Gastroesophageal sphincter (tissue), 4 donors: ENCODE data around the gene DHCR7. TPM values are rescaled to one million over a fixed set of nuclear protein-coding genes. Genes with fewer than 3 reads are reported as not detected.

Source experiments
- ATAC-seq: fragments of 150-250 bp; one replicate; pipeline ENCODE4 v1.9.1; 2016; ENCODE audit warnings: mild to moderate bottlenecking, moderate library complexity
- H3K27ac ChIP-seq, 4 donors: fragments of 200-600 bp; sonication (generic) in 3 of 4; 1 replicate in 3 of 4; 2 replicates in 1 of 4; pipeline ENCODE4 v1.5.1; 2016 to 2019
- H3K27me3 ChIP-seq: fragments of 200-600 bp; sonication (generic); one replicate; pipeline ENCODE4 v1.5.1; 2019
- H3K36me3 ChIP-seq, 2 donors: fragments of 200-600 bp; sonication (generic); one replicate each; pipeline ENCODE4 v1.5.1; 2019; ENCODE audit warnings: control low read depth in 1 of 2
- H3K4me1 ChIP-seq, 3 donors: fragments of 200-600 bp; sonication (generic); 1 replicate in 2 of 3; 2 replicates in 1 of 3; pipeline ENCODE4 v1.5.1; 2016 to 2019; ENCODE audit warnings: control low read depth in 2 of 3
- H3K4me3 ChIP-seq, 2 donors: fragments of 200-600 bp; sonication (generic); one replicate each; pipeline ENCODE4 v1.5.1; 2019; ENCODE audit warnings: mild to moderate bottlenecking in 1 of 2, moderate library complexity in 1 of 2
- H3K9me3 ChIP-seq, 3 donors: fragments of 200-600 bp; sonication (generic); one replicate each; pipeline ENCODE4 v1.5.1; 2017 to 2019; ENCODE audit warnings: control low read depth in 2 of 3
- EP300 ChIP-seq: sonication (generic); formaldehyde crosslinking; IDR thresholded peaks from one replicate; pipeline ENCODE4 v1.6.1; 2017; ENCODE audit warnings: antibody characterized with exemption, mild to moderate bottlenecking
- POLR2A ChIP-seq, 2 donors: fragments of 450-650 bp; IDR thresholded peaks; one replicate each; pipeline ENCODE4 v1.6.1; 2017; ENCODE audit warnings: antibody characterized with exemption in 2 of 2, mild to moderate bottlenecking in 2 of 2, moderate library complexity in 1 of 2
- POLR2AphosphoS5 ChIP-seq: sonication (generic); formaldehyde crosslinking; IDR thresholded peaks from one replicate; pipeline ENCODE4 v1.6.1; 2017; ENCODE audit warnings: antibody characterized with exemption
- WGBS, 2 donors: methylation state at CpG; one replicate each; pipeline ENCODE4 v1.1.5; 2018; ENCODE audit warnings: low coverage in 1 of 2; 5-methylcytosine and 5-hydroxymethylcytosine counted together
- total RNA-seq, 4 donors: library from RNA; depleted of rRNA; stranded (reverse); fragments of >200 nt; gene quantifications; one replicate each; pipeline ENCODE4 v1.1.0, GENCODE V29; 2016
- TF ChIP-seq, protein P1 (sequence below), 4 experiments: fragments of 200-600 bp in 2 of 4; fragments of 450-650 bp in 2 of 4; sonication (generic) in 1 of 4; IDR thresholded peaks; one replicate each; pipeline ENCODE4 v1.5.1; 2017 to 2019; ENCODE audit warnings: antibody characterized with exemption in 4 of 4, mild to moderate bottlenecking in 2 of 4, moderate library complexity in 2 of 4

Gene DHCR7
- total RNA-seq, 4 donors from 2014 or later: 5.0 to 10.3 (median 8.0) TPM

DNA sequence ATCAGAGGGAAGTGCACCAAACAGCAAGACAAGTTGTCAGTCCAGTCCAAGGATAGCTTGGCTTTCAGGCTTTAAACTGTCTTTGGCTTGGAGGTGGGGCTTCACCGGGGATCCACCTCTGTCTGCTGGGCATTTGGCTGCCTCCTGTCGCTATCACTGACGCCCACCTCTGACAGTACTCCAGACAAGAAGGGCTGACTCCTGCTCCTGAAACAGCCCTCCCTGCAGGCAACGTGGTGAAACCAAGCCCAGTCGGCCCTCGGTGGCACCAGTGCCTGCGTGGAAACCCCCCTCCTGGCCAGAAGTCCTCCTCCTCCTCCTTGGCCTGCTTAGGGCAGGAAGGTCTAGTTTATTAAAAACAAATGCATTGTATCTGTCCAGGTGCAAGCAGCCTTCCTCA is 16.9 kb downstream of the DHCR7 start:
- peaks cover 0 to 5% (median 0%) of the 10 kb centered on the region in 3 donors for H3K4me1 ChIP-seq
- 37% methylated on average over 4 of the region's 7 CpGs; no CpG with 5 or more reads in 1 of the 2 donors for WGBS, 2 donors
- H3K4me3 ChIP-seq: no peak overlapping the region
- no peak for TF ChIP-seq POLR2AphosphoS5
- TF ChIP-seq, protein P1, sequence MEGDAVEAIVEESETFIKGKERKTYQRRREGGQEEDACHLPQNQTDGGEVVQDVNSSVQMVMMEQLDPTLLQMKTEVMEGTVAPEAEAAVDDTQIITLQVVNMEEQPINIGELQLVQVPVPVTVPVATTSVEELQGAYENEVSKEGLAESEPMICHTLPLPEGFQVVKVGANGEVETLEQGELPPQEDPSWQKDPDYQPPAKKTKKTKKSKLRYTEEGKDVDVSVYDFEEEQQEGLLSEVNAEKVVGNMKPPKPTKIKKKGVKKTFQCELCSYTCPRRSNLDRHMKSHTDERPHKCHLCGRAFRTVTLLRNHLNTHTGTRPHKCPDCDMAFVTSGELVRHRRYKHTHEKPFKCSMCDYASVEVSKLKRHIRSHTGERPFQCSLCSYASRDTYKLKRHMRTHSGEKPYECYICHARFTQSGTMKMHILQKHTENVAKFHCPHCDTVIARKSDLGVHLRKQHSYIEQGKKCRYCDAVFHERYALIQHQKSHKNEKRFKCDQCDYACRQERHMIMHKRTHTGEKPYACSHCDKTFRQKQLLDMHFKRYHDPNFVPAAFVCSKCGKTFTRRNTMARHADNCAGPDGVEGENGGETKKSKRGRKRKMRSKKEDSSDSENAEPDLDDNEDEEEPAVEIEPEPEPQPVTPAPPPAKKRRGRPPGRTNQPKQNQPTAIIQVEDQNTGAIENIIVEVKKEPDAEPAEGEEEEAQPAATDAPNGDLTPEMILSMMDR (IDR thresholded peaks at IDR 0.05): no peak
- no peak for TF ChIP-seq POLR2A (IDR thresholded peaks at IDR 0.05)
- no peak for TF ChIP-seq EP300
- no peak for ATAC-seq
- H3K27ac ChIP-seq: no peak overlapping the region
- H3K36me3 ChIP-seq: peaks cover 0 to 18% of the 10 kb centered on the region in 2 donors
- H3K9me3 ChIP-seq: peaks cover 0 to 13% (median 0%) of the 10 kb centered on the region in 3 donors
- H3K27me3 ChIP-seq: no peaks in the 10 kb centered on the region

DNA sequence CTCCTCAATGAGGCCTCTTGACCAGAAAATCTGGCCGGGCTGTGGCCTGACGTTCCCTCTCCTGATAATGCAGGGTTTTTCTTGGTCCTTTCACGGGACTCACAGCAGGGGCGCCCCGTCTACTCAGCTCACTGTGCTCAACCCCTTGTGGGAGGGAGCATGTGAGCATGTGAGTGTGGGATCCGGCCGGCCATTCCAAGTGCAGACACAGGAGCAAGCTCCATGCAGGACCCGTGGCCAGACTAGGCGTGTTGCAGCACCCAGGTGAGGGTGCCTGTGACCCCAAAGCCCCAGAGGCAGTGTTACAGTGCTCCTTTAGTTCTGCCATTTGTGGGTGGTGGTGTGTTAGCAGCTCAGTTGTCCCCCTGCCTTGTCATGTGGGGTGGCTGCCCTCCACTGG is 18.0 kb downstream of the DHCR7 start:
- H3K27ac ChIP-seq: no peak overlapping the region
- ATAC-seq: no peak
- no peaks in the 10 kb centered on the region for H3K27me3 ChIP-seq
- TF ChIP-seq POLR2A (IDR thresholded peaks at IDR 0.05) (no peak), POLR2AphosphoS5 (no peak), EP300 (no peak)
- TF ChIP-seq, protein P1 (IDR thresholded peaks at IDR 0.05): no peak
- H3K9me3 ChIP-seq: peaks cover 0 to 13% (median 0%) of the 10 kb centered on the region in 3 donors
- H3K36me3 ChIP-seq: peaks cover 0 to 9% of the 10 kb centered on the region in 2 donors
- H3K4me3 ChIP-seq: no peak overlapping the region
- H3K4me1 ChIP-seq: peaks cover 0 to 5% (median 0%) of the 10 kb centered on the region in 3 donors
- WGBS, 2 donors: 92% methylated on average over 7 of the region's 9 CpGs; no CpG with 5 or more reads in 1 of the 2 donors

DNA sequence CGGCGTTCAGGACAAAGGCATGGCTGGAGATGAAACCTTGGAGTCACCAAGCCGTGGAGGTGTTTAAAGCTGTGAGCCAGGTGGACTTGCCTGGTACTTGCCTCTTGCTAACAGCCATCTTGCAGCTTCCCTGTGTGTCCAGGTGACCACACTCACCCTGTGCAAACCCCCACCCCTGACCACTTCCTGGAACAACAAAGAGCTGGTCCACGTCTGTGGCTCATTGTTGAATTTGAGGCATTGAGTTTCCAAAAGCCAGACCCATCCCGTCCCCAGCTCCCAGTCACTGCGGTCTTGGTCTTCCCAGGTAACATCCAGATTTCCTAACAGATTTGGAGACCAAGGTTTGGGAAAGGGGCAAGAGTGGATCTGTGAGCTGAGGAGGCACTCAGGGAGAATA is 18.5 kb downstream of the DHCR7 start:
- WGBS, 2 donors: 93% methylated on average over 5 of the region's 6 CpGs; no CpG with 5 or more reads in 1 of the 2 donors
- no peak overlapping the region for H3K4me3 ChIP-seq
- TF ChIP-seq POLR2A (IDR thresholded peaks at IDR 0.05) (no peak), POLR2AphosphoS5 (no peak), EP300 (no peak)
- TF ChIP-seq, protein P1 (IDR thresholded peaks at IDR 0.05): no peak
- H3K9me3 ChIP-seq: peaks cover 0 to 13% (median 0%) of the 10 kb centered on the region in 3 donors
- no peak overlapping the region for H3K27ac ChIP-seq
- no peaks in the 10 kb centered on the region for H3K27me3 ChIP-seq
- peaks cover 0 to 5% (median 0%) of the 10 kb centered on the region in 3 donors for H3K4me1 ChIP-seq
- H3K36me3 ChIP-seq: peaks cover 0 to 4% of the 10 kb centered on the region in 2 donors
- ATAC-seq: no peak

DNA sequence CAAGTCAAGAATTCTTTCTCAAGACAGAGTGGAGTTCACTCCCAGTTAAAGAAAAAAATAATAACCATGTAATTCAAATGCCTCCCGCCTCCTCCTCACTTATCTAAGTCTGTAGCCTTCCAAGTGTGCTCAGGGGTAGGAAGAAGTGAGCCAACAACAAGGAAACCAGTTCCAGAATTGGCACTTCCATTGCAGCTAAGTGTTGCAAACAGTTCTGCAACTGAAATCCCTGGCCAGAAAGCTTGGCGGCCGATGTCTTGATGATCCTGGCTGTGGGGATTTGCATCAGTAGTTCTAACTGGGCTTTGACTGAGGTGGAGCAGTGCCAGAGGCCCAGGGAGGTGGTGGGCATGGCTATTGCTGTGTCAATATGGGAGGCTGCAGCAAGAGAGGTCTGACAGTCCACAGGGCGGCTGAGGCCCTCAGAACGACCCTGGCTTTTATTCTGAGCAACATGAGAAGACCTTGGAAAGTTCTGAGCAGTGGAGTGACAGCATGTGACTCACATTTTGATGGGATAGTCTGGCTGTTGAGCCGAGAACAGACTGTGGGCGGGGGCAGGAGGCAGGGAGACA is 19.2 kb downstream of the DHCR7 start:
- peaks cover 0 to 13% (median 0%) of the 10 kb centered on the region in 3 donors for H3K9me3 ChIP-seq
- 10 to 91% methylated on average over 2 to 4 of the region's 7 CpGs for WGBS, 2 donors
- TF ChIP-seq EP300 (no peak), POLR2A (IDR thresholded peaks at IDR 0.05) (no peak), POLR2AphosphoS5 (no peak)
- TF ChIP-seq, protein P1 (IDR thresholded peaks at IDR 0.05): no peak
- H3K4me1 ChIP-seq: peaks cover 0 to 4% (median 0%) of the 10 kb centered on the region in 3 donors
- H3K27me3 ChIP-seq: no peaks in the 10 kb centered on the region
- H3K27ac ChIP-seq: no peak overlapping the region
- H3K36me3 ChIP-seq: no peaks in the 10 kb centered on the region
- peak; percentile 63 for ATAC-seq
- no peak overlapping the region for H3K4me3 ChIP-seq

- ATAC-seq: no peak
These were observed 21.8 kb downstream of the DHCR7 start for GRCh38 chr11:71426413-71426812.

More at GRCh38 chr11:71426413-71426812, 21.8 kb downstream of the DHCR7 start:
- Histone ChIP-seq H3K27me3 (peaks cover 9% of the 10 kb centered on the region), H3K27ac (no peak overlapping the region), H3K9me3 (peaks cover 0 to 13% (median 0%) of the 10 kb centered on the region in 3 donors), H3K4me3 (no peak overlapping the region), H3K4me1 (no peaks in the 10 kb centered on the region), H3K36me3 (no peaks in the 10 kb centered on the region)
- 73 to 80% methylated on average over 1 to 3 of the region's 3 CpGs for WGBS, 2 donors
- TF ChIP-seq, protein P1 (IDR thresholded peaks at IDR 0.05): no peak
- TF ChIP-seq POLR2A (IDR thresholded peaks at IDR 0.05) (no peak), EP300 (no peak), POLR2AphosphoS5 (no peak)
